HEK293 (cell line): ENCODE data around the gene NISCH.

Experiments used
- CTCF ChIA-PET: fragments of 350-600 bp; formaldehyde crosslinking; extraction: SDS; loops from one replicate; lab custom pipeline; 2021; ENCODE audit warnings: antibody characterized with exemption; lab: Yijun Ruan, JAX
- POLR2A ChIA-PET: fragments of 300-600 bp; formaldehyde crosslinking; extraction: SDS; loops from one replicate; lab custom pipeline; 2020; ENCODE audit warnings: antibody characterized with exemption, inconsistent platforms; lab: Yijun Ruan, JAX
- H3K27ac ChIP-seq: fragments of 200-500 bp; sonication (Bioruptor generic); 2 replicates; pipeline ENCODE4 v1.5.1; 2014; ENCODE audit warnings: low read depth, low read length, control low read depth, inconsistent platforms; ENCODE audit errors: extremely low read depth
- H3K36me3 ChIP-seq, 2 experiments: fragments of 200-500 bp in 1 of 2; sonication (Bioruptor generic) in 1 of 2; 1 replicate in 1 of 2; 2 replicates in 1 of 2; pipeline ENCODE4 v1.5.1; 2014 to 2017; ENCODE audit warnings: inconsistent platforms in 2 of 2, low read length in 2 of 2; ENCODE audit not compliant: control insufficient read depth in 2 of 2, insufficient read depth in 1 of 2
- H3K4me1 ChIP-seq: fragments of 200-500 bp; sonication (Bioruptor generic); 2 replicates; pipeline ENCODE4 v1.5.1; 2014; ENCODE audit warnings: mild to moderate bottlenecking, low read length, inconsistent platforms; ENCODE audit not compliant: control insufficient read depth, insufficient read depth
- H3K4me3 ChIP-seq: 2 replicates; pipeline ENCODE4 v1.5.1; 2011; ENCODE audit warnings: low read depth, mild to moderate bottlenecking, control low read depth, low read length, moderate library complexity
- H3K9me3 ChIP-seq: fragments of 200-500 bp; sonication (Bioruptor generic); 2 replicates; pipeline ENCODE4 v1.5.1; 2014; ENCODE audit warnings: low read depth, low read length, inconsistent platforms; ENCODE audit not compliant: control insufficient read depth, insufficient read depth
- KLF16 ChIP-seq: fragments of 450-650 bp; formaldehyde crosslinking; IDR thresholded peaks from 2 replicates; pipeline ENCODE4 v1.5.1; 2017; ENCODE audit warnings: missing biosample characterization, missing genetic modification characterization
- SALL2 ChIP-seq: fragments of 450-650 bp; formaldehyde crosslinking; IDR thresholded peaks from 2 replicates; pipeline ENCODE4 v1.5.0; 2017; ENCODE audit warnings: missing biosample characterization, mild to moderate bottlenecking, missing genetic modification characterization, borderline replicate concordance
- SCRT2 ChIP-seq: fragments of 450-650 bp; formaldehyde crosslinking; IDR thresholded peaks from 2 replicates; pipeline ENCODE4 v1.5.1; 2016; ENCODE audit warnings: missing biosample characterization, missing genetic modification characterization
- TCF7L2 ChIP-seq: IDR thresholded peaks from 2 replicates; pipeline ENCODE4 v1.6.1; 2011; ENCODE audit warnings: low read depth, mild to moderate bottlenecking, inconsistent platforms, low read length, moderate library complexity, borderline replicate concordance
- WT1 ChIP-seq: fragments of 450-650 bp; formaldehyde crosslinking; IDR thresholded peaks from 2 replicates; pipeline ENCODE4 v1.5.1; 2016; ENCODE audit warnings: missing biosample characterization, missing genetic modification characterization
- ZBTB21 ChIP-seq: fragments of 450-650 bp; formaldehyde crosslinking; IDR thresholded peaks from 2 replicates; pipeline ENCODE4 v1.5.1; 2017; ENCODE audit warnings: missing biosample characterization, missing genetic modification characterization
- ZFP37 ChIP-seq: fragments of 450-650 bp; formaldehyde crosslinking; IDR thresholded peaks from 2 replicates; pipeline ENCODE4 v1.5.1; 2016; ENCODE audit warnings: missing biosample characterization, missing genetic modification characterization
- ZNF114 ChIP-seq: fragments of 450-650 bp; formaldehyde crosslinking; IDR thresholded peaks from 2 replicates; pipeline ENCODE4 v1.5.0; 2017; ENCODE audit warnings: missing biosample characterization, missing genetic modification characterization
- ZNF132 ChIP-seq: fragments of 450-650 bp; formaldehyde crosslinking; IDR thresholded peaks from 2 replicates; pipeline ENCODE4 v1.5.1; 2017; ENCODE audit warnings: missing biosample characterization, missing genetic modification characterization, borderline replicate concordance
- ZNF169 ChIP-seq: fragments of 450-650 bp; formaldehyde crosslinking; IDR thresholded peaks from 2 replicates; pipeline ENCODE4 v1.5.1; 2016; ENCODE audit warnings: missing biosample characterization, missing genetic modification characterization
- ZNF202 ChIP-seq: fragments of 450-650 bp; formaldehyde crosslinking; IDR thresholded peaks from 2 replicates; pipeline ENCODE4 v1.5.1; 2016; ENCODE audit warnings: missing biosample characterization, missing genetic modification characterization, borderline replicate concordance
- ZNF239 ChIP-seq: fragments of 450-650 bp; formaldehyde crosslinking; IDR thresholded peaks from 2 replicates; pipeline ENCODE4 v1.5.1; 2016; ENCODE audit warnings: missing biosample characterization, missing genetic modification characterization
- ZNF24 ChIP-seq: fragments of 450-650 bp; formaldehyde crosslinking; IDR thresholded peaks from 2 replicates; pipeline ENCODE4 v1.5.1; 2016; ENCODE audit warnings: missing biosample characterization, missing genetic modification characterization
- ZNF350 ChIP-seq: fragments of 450-650 bp; formaldehyde crosslinking; IDR thresholded peaks from 2 replicates; pipeline ENCODE4 v1.5.0; 2017; ENCODE audit warnings: missing biosample characterization, mild to moderate bottlenecking, missing genetic modification characterization
- ZNF362 ChIP-seq: fragments of 450-650 bp; formaldehyde crosslinking; IDR thresholded peaks from 2 replicates; pipeline ENCODE4 v1.5.1; 2016; ENCODE audit warnings: missing biosample characterization, missing genetic modification characterization
- ZNF48 ChIP-seq: fragments of 450-650 bp; formaldehyde crosslinking; IDR thresholded peaks from 2 replicates; pipeline ENCODE4 v1.5.1; 2016; ENCODE audit warnings: missing biosample characterization, missing genetic modification characterization
- ZNF639 ChIP-seq: fragments of 450-650 bp; formaldehyde crosslinking; IDR thresholded peaks from 2 replicates; pipeline ENCODE4 v1.5.1; 2016; ENCODE audit warnings: missing biosample characterization, missing genetic modification characterization
- ZNF654 ChIP-seq: fragments of 450-650 bp; formaldehyde crosslinking; IDR thresholded peaks from 2 replicates; pipeline ENCODE4 v1.5.1; 2016; ENCODE audit warnings: low read depth, missing biosample characterization, missing genetic modification characterization
- ZNF677 ChIP-seq: fragments of 450-650 bp; IDR thresholded peaks from 2 replicates; pipeline ENCODE4 v1.5.0; 2018; ENCODE audit warnings: missing biosample characterization, mild to moderate bottlenecking, missing genetic modification characterization, moderate library complexity
- ZNF791 ChIP-seq: fragments of 450-650 bp; formaldehyde crosslinking; IDR thresholded peaks from 2 replicates; pipeline ENCODE4 v1.5.1; 2016; ENCODE audit warnings: missing biosample characterization, missing genetic modification characterization

NISCH gene

GRCh38 chr3:52429031-52429430, 26.4 kb upstream of the NISCH start (continued):
- no peak for TF ChIP-seq ZNF677

- Histone ChIP-seq H3K4me1 (no peaks in the 10 kb centered on the region), H3K27ac (no peak overlapping the region)
- POLR2A ChIA-PET, result no interaction called here
Measured at GRCh38 chr3:52429779-52430415, 25.5 kb upstream of the NISCH start.

GRCh38 chr3:52430416-52430810, 25.0 kb upstream of the NISCH start:
- TF ChIP-seq ZNF24 (tag by site-specific recombination) (no peak), ZNF132 (no peak), ZNF114 (tag by site-specific recombination) (no peak), ZNF169 (tag by site-specific recombination) (no peak), ZNF791 (tag by site-specific recombination) (no peak), ZNF362 (no peak), ZFP37 (tag by site-specific recombination) (no peak), WT1 (no peak), ZNF202 (no peak)
- TF ChIP-seq, all 188 proteins: peak for 0
- Histone ChIP-seq H3K27ac (no peak overlapping the region), H3K36me3 (no peaks in the 10 kb centered on the region), H3K4me3 (no peak overlapping the region), H3K9me3 (no peaks in the 10 kb centered on the region), H3K4me1 (no peaks in the 10 kb centered on the region)
- ChIA-PET CTCF (interaction anchor here (7.4 kb wide), 1 partner anchor 17 kb away, joined by 59 read pairs; the partner anchor contains the start of gene SEMA3G), POLR2A (no interaction called here)

More at GRCh38 chr3:52429779-52430415, 25.5 kb upstream of the NISCH start:
- TF ChIP-seq ZNF639, result no peak
- no peak for TF ChIP-seq SALL2 (tag by site-specific recombination)
- TF ChIP-seq KLF16, result no peak
- no peak for TF ChIP-seq ZNF48 (tag by site-specific recombination)
- H3K36me3 ChIP-seq, result no peaks in the 10 kb centered on the region
- no peaks in the 10 kb centered on the region for H3K9me3 ChIP-seq
- no peak overlapping the region for H3K4me3 ChIP-seq
- CTCF ChIA-PET, result interaction anchor here (1.8 to 7.4 kb wide), 4 partner anchors 17 to 28 kb away, joined by 3 to 97 read pairs (median 38); partner anchors contain the start of gene SEMA3G

GRCh38 chr3:52431459-52432223, 23.8 kb upstream of the NISCH start:
- Histone ChIP-seq H3K4me1 (no peaks in the 10 kb centered on the region), H3K27ac (no peak overlapping the region), H3K9me3 (no peaks in the 10 kb centered on the region), H3K36me3 (no peaks in the 10 kb centered on the region), H3K4me3 (no peak overlapping the region)
- no peak for TF ChIP-seq TCF7L2
- TF ChIP-seq ZNF350 (tag by site-specific recombination), result no peak
- TF ChIP-seq ZNF654 (tag by site-specific recombination), result no peak
- TF ChIP-seq SCRT2, result no peak
- no peak for TF ChIP-seq ZBTB21 (tag by site-specific recombination)
- TF ChIP-seq ZNF239 (tag by site-specific recombination), result peak; percentile 57; the same call in 1 of the 2 replicates
- POLR2A ChIA-PET, result no interaction called here
- CTCF ChIA-PET, result interaction anchor here (0.9 to 7.4 kb wide), 2 partner anchors 16 to 18 kb away, joined by 3 to 59 read pairs; partner anchors contain the start of gene SEMA3G
